NCI-H82 (cell line): Measurements from ENCODE around the gene GRXCR1.

Experiments used
- DNase-seq: peaks from one replicate; lab custom pipeline; 2025; lab: John Stamatoyannopoulos, UW

GRXCR1 gene

GRCh38 chr4:42892413-42892812 lies at the start of gene GRXCR1:
TSS of gene GRXCR1 (plus strand) at chr4:42892713. CDS start at chr4:42893267, 554 bp downstream.
- DNase-seq: no peak

DNA sequence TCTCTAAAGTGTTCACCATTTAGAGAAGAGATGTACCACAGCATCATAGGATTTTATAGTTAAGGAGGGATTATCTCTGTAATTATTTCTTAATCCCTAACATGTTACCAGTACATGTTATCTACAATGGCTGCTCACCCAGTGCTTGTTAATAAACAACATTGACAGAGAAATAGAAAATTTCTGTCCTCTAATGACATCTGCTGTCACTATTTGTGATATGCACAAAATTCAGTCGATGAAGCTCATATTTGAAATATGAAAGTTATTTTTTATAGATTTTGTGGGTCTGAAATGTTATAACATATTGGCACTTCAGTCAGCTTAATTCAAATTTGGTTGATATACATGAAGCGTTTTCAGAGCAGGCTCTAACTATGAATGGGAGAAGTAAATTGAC lies 48.8 kb upstream of the GRXCR1 start:
- DNase-seq: peak; percentile 75

GRCh38 chr4:42844422-42845070 lies 48.0 kb upstream of the GRXCR1 start:
- DNase-seq: peak; percentile 19

DNA sequence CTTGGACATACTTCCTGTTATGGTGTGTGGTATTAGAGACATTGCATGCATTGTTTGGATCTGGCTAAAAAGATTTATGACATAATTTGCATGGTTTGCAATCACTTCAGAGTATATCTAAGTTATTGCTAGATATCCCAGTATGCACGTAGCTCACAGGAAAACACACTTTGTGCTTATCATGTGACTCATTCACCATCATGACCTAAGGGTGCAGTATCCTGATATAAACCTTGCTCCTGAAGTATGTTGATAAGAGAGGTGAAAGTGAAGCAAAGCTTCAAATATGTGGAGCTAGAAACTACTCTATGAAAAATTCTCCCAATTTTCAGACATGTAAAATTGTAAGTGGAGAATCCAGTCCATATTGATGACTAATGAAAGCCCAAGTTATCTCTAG lies 46.9 kb upstream of the GRXCR1 start:
- no peak for DNase-seq

GRCh38 chr4:42855779-42856178 lies 36.7 kb upstream of the GRXCR1 start:
- peak; percentile 11 for DNase-seq

DNA sequence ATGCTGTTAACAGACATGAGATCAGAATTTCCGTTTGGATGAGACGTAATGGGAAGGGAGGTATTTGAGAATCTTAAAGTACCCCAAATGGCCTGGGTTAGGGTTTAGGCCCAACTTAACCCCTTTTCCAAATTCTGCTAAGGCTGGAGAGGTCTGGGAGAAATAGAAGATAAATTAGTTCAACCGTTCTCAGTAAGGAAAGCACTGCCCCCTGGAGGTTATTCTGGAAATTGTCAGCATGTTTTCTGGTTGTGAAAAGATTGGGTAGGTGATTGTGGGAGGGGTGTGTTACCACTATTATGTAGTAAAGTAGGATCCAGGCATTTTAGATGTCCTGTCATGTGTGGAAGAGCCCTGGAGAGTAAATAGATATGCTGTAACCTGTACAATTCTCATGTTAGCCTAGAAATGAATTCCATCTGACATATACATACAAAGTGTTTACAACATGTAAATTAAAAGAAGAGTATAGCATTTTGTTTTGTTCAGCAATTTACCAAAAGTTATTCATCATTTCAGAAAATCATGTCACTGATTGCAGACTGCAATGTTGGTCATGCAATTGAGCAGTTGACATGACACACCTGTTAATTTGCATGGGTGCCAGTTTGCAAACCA lies 26.8 kb upstream of the GRXCR1 start:
- DNase-seq: peak; percentile 75

DNA sequence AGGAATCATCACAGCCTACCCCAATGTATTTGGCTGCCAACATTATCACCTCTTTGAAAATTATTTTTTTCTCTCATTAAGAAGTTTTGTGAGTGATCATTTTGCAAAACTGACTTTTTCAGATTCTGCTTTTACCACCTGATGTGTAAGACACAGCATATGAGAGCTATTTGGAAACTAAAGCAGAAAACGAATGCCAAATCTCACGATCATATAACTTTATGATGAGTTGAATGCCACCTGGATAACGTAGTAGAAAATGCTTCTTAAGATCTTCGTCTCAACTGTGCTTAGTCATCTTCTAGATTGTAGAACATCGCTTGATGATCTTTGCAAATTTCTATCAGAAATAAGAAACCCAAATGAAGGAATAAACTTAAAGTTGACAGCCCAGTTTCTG lies 21.3 kb upstream of the GRXCR1 start:
- no peak for DNase-seq

- peak; percentile 1 for DNase-seq
These were observed 20.7 kb upstream of the GRXCR1 start for GRCh38 chr4:42871671-42872290.

DNA sequence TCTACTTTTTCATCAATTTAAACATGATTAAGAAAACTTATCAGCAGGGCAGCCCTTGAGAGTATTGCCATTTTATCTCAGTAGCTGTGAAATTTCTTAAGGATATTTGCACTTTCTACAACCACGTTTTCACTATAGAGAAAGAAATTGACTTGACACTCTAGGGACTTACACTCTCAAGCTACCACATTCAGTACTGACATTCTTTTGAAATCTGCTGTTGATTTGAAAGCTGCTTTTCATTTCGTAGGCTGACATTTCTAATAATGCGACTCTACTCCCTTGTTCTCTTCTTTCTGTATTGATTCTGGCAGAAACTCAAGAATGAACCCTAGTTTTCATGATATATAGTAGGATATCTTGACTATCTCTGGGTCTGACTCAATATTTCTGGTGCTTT lies 13.7 kb upstream of the GRXCR1 start:
- DNase-seq: no peak

DNA sequence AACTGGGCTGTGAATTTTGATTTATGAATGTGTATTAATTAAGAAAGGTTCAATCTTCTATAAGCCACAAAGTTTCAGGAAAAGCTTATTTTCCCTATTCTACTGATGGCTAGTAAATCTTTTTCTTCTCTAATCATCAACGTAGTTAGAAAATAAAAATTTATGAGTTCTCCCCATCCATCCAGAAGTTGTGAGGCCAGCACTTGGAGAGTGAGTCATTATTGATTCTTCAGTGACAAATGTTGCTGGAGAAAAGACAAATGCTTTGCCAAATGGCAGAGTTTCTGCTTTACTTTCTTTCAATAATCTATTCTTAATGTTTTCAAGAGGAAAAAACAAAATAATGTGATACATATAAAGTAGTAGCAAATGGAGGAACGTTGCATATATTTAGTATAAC lies 11.3 kb upstream of the GRXCR1 start:
- DNase-seq: no peak

GRCh38 chr4:42891644-42892043 lies 869 bp upstream of the GRXCR1 start:
- no peak for DNase-seq

DNA sequence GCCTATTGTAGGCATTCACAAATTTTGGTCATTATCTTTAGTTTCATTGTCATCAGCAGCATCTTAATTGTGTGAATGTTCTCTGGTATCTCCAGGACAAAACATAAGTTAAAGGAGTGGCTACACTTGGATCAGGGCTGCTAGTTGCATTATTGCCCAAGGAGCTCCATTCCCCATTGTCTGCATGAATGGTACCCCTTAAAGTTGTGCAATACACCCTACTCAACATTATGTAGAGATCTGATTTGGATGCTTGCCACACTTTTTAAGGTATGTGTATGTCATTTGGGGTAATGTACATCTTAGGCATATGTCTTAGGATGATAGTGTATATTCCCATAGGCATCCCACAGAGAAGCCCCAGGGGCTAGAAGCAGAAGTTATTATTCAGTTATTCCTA lies 2.9 kb downstream of the GRXCR1 start:
- DNase-seq: no peak

GRCh38 chr4:42904986-42905385 lies 12.5 kb downstream of the GRXCR1 start:
- DNase-seq: no peak

GRCh38 chr4:42905591-42905990 lies 13.1 kb downstream of the GRXCR1 start:
- DNase-seq: no peak

DNA sequence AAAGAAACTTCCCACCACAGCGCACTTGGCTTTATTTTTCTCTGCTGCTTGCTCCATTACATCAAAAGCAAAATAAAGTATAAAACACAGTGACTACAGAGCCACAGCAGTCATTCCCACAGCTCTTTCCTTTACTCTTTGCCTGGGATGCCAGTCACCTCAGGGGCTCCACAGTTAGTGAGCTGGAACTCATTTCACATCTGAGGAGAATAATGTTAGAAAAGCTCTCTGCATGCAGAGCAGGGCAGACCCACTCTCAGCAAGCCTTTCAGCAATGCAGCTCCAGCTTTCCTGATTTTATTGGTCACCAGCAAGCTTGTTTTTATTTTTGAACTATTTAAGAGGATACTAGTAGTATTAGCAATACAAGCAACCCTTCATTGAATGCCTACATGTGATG lies 13.8 kb downstream of the GRXCR1 start:
- no peak for DNase-seq

GRCh38 chr4:42906891-42907759 lies 14.6 kb downstream of the GRXCR1 start:
- DNase-seq: no peak

DNA sequence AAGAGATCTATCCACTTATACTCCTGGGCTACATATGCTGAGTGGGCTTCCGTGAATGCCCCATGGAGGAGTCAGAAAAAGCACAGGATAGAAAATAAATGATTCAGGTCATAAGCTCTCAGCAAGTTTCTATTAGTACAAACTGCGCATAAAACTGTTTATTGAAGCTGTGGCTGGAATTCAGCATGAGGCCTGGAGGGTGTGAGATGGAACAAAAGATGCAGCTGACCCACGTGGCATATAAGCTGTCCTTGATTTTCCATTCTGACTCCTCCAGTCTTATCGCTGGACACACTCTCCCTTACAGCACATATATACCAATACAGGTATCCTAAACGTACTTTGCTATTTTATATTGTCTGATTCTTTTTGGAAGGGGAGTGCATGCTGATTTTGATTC lies 17.9 kb downstream of the GRXCR1 start:
- no peak for DNase-seq

- DNase-seq: no peak
These were observed 22.4 kb downstream of the GRXCR1 start for GRCh38 chr4:42914937-42915336.

DNA sequence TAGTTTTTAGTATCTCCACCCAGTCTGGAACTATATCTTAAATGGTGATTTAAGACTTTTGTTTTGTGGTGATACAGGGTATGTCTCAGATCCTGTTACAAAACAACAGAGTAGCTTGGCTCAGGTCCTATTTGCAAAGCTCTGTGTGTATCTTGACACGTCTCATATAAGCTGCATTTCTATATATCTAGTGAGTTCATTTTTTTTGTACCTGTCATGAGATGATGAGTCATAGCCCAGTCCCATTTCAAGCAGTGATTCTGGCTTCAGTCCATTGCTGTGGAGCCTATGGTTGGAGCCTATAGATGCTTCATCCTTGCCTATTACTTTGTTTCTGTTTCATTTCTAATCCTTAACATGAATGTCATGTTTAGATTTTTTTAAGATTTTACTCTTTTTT lies 23.0 kb downstream of the GRXCR1 start:
- no peak for DNase-seq

GRCh38 chr4:42917296-42917695 lies 24.8 kb downstream of the GRXCR1 start:
- DNase-seq: no peak

DNA sequence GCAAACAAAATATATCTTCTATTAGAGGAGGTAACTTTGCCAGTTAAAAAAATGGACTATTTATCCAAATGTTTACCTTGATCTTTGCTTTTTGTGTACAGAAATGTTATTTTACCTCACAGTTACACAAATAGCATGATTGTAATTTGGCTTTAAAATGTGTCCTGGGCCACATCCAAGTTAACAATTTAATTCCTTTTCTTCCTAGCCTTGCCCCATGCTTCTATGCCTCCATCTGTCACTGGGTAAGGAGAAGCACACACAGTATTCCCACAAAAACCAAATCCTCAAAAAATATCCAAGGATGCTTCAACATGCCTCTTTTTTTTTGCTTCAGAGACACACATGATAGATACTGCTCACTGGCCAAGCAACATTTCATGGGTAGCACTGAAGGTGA lies 30.9 kb downstream of the GRXCR1 start:
- no peak for DNase-seq

DNA sequence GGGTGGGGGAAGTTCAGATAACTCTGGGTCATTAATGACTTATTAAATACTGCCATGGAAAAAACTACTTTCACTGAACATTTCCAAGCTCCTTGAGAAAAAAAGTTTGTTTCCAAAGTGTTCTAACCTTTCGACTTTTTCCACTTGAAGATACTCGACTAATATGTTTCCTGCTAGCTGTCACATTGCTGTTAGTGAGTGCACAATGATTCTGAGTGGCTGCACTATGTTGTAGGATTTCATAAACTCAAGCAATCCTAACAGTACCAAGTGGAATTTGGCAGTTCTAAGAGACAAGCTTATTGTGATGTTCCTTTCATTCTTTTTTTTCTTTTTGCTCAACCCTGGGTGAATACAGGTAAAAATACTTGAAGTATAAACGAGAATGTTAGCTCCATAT lies 33.4 kb downstream of the GRXCR1 start:
- no peak for DNase-seq

GRCh38 chr4:42927946-42928345 lies 35.4 kb downstream of the GRXCR1 start:
- no peak for DNase-seq
